GM19328 (cell line): Measurements from ENCODE around the gene DCDC1.

Experiments used
- ATAC-seq: cut with Tn5 transposase; IDR thresholded peaks from one replicate; pipeline ENCODE4 v1.9.1; 2021; ENCODE audit warnings: mild to moderate bottlenecking, moderate library complexity; ENCODE audit not compliant: unreplicated experiment

The DCDC1 gene

GRCh38 chr11:30919389-30920152 lies 450.0 kb downstream of the DCDC1 start:
- no peak for ATAC-seq

- peak; percentile 64 for ATAC-seq
These were observed 451.6 kb downstream of the DCDC1 start for GRCh38 chr11:30917859-30918478.

GRCh38 chr11:30917266-30917665 lies 452.3 kb downstream of the DCDC1 start:
- no peak for ATAC-seq

GRCh38 chr11:30916764-30917163 lies 452.8 kb downstream of the DCDC1 start:
- ATAC-seq = no peak

GRCh38 chr11:30914143-30914762 lies 455.3 kb downstream of the DCDC1 start:
- ATAC-seq = no peak

GRCh38 chr11:30911247-30911646 lies 458.3 kb downstream of the DCDC1 start:
- no peak for ATAC-seq

GRCh38 chr11:30908857-30909256 lies 460.7 kb downstream of the DCDC1 start:
- ATAC-seq = no peak

GRCh38 chr11:30908272-30908671 lies 461.3 kb downstream of the DCDC1 start:
- ATAC-seq = no peak

GRCh38 chr11:30902929-30903328 lies 466.6 kb downstream of the DCDC1 start:
- ATAC-seq = no peak

- no peak for ATAC-seq
These were observed 474.5 kb downstream of the DCDC1 start for GRCh38 chr11:30895046-30895445.

- ATAC-seq = no peak
These were observed 476.2 kb downstream of the DCDC1 start for GRCh38 chr11:30893318-30893717.

GRCh38 chr11:30889143-30889794 lies 480.3 kb downstream of the DCDC1 start:
- ATAC-seq = no peak

GRCh38 chr11:30879322-30880005 lies 490.1 kb downstream of the DCDC1 start:
- no peak for ATAC-seq

GRCh38 chr11:30878400-30878799 lies 491.1 kb downstream of the DCDC1 start:
- no peak for ATAC-seq

GRCh38 chr11:30876663-30877396 lies 492.7 kb downstream of the DCDC1 start:
- ATAC-seq = no peak

- ATAC-seq = no peak
These were observed 493.3 kb downstream of the DCDC1 start for GRCh38 chr11:30876228-30876627.

- no peak for ATAC-seq
These were observed 493.7 kb downstream of the DCDC1 start for GRCh38 chr11:30875806-30876205.

- no peak for ATAC-seq
These were observed 495.5 kb downstream of the DCDC1 start for GRCh38 chr11:30873924-30874610.

GRCh38 chr11:30868626-30869081 lies 500.9 kb downstream of the DCDC1 start:
- ATAC-seq = no peak

GRCh38 chr11:30863209-30863608 lies 506.3 kb downstream of the DCDC1 start:
- no peak for ATAC-seq
